Mammary epithelial cell (primary cell): ENCODE data around the gene MICAL1.

Experiments
- EZH2 ChIP-seq: IDR thresholded peaks from 2 replicates; pipeline ENCODE4 v1.6.1; 2012; ENCODE audit warnings: low read length, inconsistent platforms, borderline replicate concordance
- TF ChIP-seq, protein P1 (sequence below), 2 donors: IDR thresholded peaks in 1 of 2; conservative IDR thresholded peaks in 1 of 2; 2 replicates each; pipeline ENCODE4 v1.5.1; 2011 to 2012; ENCODE audit warnings: inconsistent platforms in 2 of 2, low read length in 2 of 2, mild to moderate bottlenecking in 2 of 2, control low read depth in 1 of 2, low read depth in 1 of 2; ENCODE audit not compliant: insufficient read depth in 1 of 2; ENCODE audit errors: extremely low read depth in 1 of 2

DNA sequence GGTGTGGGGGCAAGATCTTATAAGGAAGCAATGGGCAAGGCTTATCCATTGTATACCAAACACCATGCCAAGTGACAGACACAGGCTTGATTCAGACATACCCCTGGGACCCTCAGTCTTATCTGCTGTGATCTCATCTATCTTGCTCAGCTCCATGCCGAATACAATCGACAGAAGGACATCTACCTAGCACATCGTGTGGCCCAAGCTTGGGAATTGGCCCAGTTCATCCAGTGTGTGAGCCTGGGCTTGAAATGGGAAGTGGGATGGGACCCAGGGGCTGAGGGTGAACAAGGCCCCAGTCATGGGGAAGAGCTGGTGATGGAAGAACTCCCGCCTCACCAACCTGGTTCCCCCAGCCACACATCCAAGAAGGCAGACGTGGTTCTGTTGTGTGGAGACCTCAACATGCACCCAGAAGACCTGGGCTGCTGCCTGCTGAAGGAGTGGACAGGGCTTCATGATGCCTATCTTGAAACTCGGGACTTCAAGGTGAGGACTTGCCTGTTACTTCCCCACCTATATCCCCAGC lies 13.1 kb downstream of the MICAL1 start:
- TF ChIP-seq, protein P1, sequence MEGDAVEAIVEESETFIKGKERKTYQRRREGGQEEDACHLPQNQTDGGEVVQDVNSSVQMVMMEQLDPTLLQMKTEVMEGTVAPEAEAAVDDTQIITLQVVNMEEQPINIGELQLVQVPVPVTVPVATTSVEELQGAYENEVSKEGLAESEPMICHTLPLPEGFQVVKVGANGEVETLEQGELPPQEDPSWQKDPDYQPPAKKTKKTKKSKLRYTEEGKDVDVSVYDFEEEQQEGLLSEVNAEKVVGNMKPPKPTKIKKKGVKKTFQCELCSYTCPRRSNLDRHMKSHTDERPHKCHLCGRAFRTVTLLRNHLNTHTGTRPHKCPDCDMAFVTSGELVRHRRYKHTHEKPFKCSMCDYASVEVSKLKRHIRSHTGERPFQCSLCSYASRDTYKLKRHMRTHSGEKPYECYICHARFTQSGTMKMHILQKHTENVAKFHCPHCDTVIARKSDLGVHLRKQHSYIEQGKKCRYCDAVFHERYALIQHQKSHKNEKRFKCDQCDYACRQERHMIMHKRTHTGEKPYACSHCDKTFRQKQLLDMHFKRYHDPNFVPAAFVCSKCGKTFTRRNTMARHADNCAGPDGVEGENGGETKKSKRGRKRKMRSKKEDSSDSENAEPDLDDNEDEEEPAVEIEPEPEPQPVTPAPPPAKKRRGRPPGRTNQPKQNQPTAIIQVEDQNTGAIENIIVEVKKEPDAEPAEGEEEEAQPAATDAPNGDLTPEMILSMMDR (conservative IDR thresholded peaks at IDR 0.05 in 1 of 2, IDR thresholded peaks at IDR 0.05 in 1 of 2; ENCODE audit: extremely low read depth in 1 of 2, insufficient read depth in 1 of 2, low read depth in 1 of 2, low read length in 2 of 2), result no peak
- TF ChIP-seq EZH2, result no peak
